Left lung (tissue), 10 donors: ENCODE data around the gene VPS45. TPM values are rescaled to one million over a fixed set of nuclear protein-coding genes. Genes with fewer than 3 reads are reported as not detected.

Source experiments
- ATAC-seq: fragments of 200-7000 bp; cut with Tn5 transposase; one replicate; pipeline ENCODE4 v1.9.1; 2020; ENCODE audit warnings: moderate library complexity
- DNase-seq, 4 donors: peaks; one replicate each; pipeline ENCODE4 v3.0.0-alpha.2; 2013 to 2020
- H3K27ac ChIP-seq, 2 donors: fragments of 200-600 bp; sonication (generic) in 1 of 2; one replicate each; pipeline versions ENCODE4 v1.5.0 to v1.8.0; 2020 to 2021
- H3K27me3 ChIP-seq, 2 donors: fragments of 200-600 bp; sonication (generic) in 1 of 2; one replicate each; pipeline versions ENCODE4 v1.5.0 to v1.8.0; 2020 to 2021
- H3K36me3 ChIP-seq, 2 donors: fragments of 200-600 bp; sonication (generic) in 1 of 2; one replicate each; pipeline versions ENCODE4 v1.5.0 to v1.8.0; 2020 to 2021
- H3K4me1 ChIP-seq, 2 donors: fragments of 200-600 bp; one replicate each; pipeline ENCODE4 v1.8.0; 2021
- H3K4me3 ChIP-seq, 2 donors: fragments of 200-600 bp; sonication (generic) in 1 of 2; one replicate each; pipeline versions ENCODE4 v1.5.0 to v1.8.0; 2020 to 2021; ENCODE audit warnings: mild to moderate bottlenecking in 1 of 2
- H3K9me3 ChIP-seq, 2 donors: fragments of 200-600 bp; sonication (generic) in 1 of 2; one replicate each; pipeline versions ENCODE4 v1.5.0 to v1.8.0; 2020 to 2021
- CTCF ChIP-seq, 2 donors: fragments of 200-600 bp; sonication (generic) in 1 of 2; IDR thresholded peaks; one replicate each; pipeline versions ENCODE4 v1.5.0 to v1.8.0; 2021; ENCODE audit warnings: antibody characterized with exemption in 2 of 2
- intact Hi-C, 2 donors: fragments of 100-400 bp; cut with DNase I; formaldehyde crosslinking; loops; one replicate each; pipeline versions ENCODE4 v1.11.2 to v1.14.2; 2022
- polyA plus RNA-seq, 6 donors: library from polyadenylated mRNA; unstranded; fragments of 120-200 nt; gene quantifications; one replicate each; pipeline ENCODE4 v1.2.1, GENCODE V29; 2013; ENCODE audit not compliant: insufficient read length in 6 of 6
- total RNA-seq, 2 donors: library from RNA; stranded (reverse); fragmentation: NEBNext Ultra II Directional; extraction: Animal tissue kit (Norgen Biotek cat#: 25700); gene quantifications; one replicate each; pipeline ENCODE4 v1.2.1, GENCODE V29; 2021
- donor health status: DM: no; HTN: yes; CAD: no.
- donor health status: DM: no; HTN: no; CAD: no.

VPS45 gene
- total and polyA plus RNA-seq, 8 donors = 36.7 to 81.2 (median 68.3) TPM

- no peaks in the 10 kb centered on the region for H3K9me3 ChIP-seq
- H3K27ac ChIP-seq = no peak overlapping the region
- no peaks in the 10 kb centered on the region for H3K36me3 ChIP-seq
- no peaks in the 10 kb centered on the region for H3K4me1 ChIP-seq
- ATAC-seq (no peak), DNase-seq (no peak)
- no peak overlapping the region for H3K4me3 ChIP-seq
- H3K27me3 ChIP-seq = no peaks in the 10 kb centered on the region
- no peak for TF ChIP-seq CTCF (IDR thresholded peaks at IDR 0.05)
- intact Hi-C loops = no loop called here
Observed at GRCh38 chr1:150194381-150195031, 126.9 kb downstream of the VPS45 start.

Other genes starting within 250 kb of the VPS45 start
- gene BOLA1, start 168.2 kb upstream of the VPS45 start, total RNA-seq = 10 to 100 TPM; 11.4 to 13.1 TPM
- 10 to 100 TPM; 13.8 to 20.1 (median 15.9) TPM for gene BOLA1, start 168.2 kb upstream of the VPS45 start, polyA plus RNA-seq
- 1 to 10 TPM; 3.3 to 3.4 TPM for gene SV2A, start 149.9 kb upstream of the VPS45 start, total RNA-seq
- gene SV2A, start 149.9 kb upstream of the VPS45 start, polyA plus RNA-seq = 1 to 10 TPM; 6.0 to 7.9 (median 6.6) TPM
- 10 to 100 TPM; 39.4 to 54.0 TPM for gene SF3B4, start 140.0 kb upstream of the VPS45 start, total RNA-seq
- 10 to 100 TPM; 55.2 to 78.8 (median 70.3) TPM for gene SF3B4, start 140.0 kb upstream of the VPS45 start, polyA plus RNA-seq
- 10 to 100 TPM; 12.7 to 18.0 TPM for gene MTMR11, start 130.9 kb upstream of the VPS45 start, total RNA-seq
- gene MTMR11, start 130.9 kb upstream of the VPS45 start, polyA plus RNA-seq = 10 to 100 TPM; 24.6 to 34.2 (median 26.4) TPM
- 10 to 100 TPM; 20.9 to 31.7 TPM for gene OTUD7B, start 57.0 kb upstream of the VPS45 start, total RNA-seq
- 10 to 100 TPM; 18.9 to 21.3 (median 20.3) TPM for gene OTUD7B, start 57.0 kb upstream of the VPS45 start, polyA plus RNA-seq
- 10 to 100 TPM; 35.3 to 51.2 TPM for gene PLEKHO1, start 82.1 kb downstream of the VPS45 start, total RNA-seq
- gene PLEKHO1, start 82.1 kb downstream of the VPS45 start, polyA plus RNA-seq = 10 to 100 TPM; 44.1 to 55.1 (median 48.3) TPM
- 10 to 100 TPM; 27.3 to 31.4 TPM for gene ANP32E, start 168.3 kb downstream of the VPS45 start, total RNA-seq
- gene ANP32E, start 168.3 kb downstream of the VPS45 start, polyA plus RNA-seq = 100 to 1,000 TPM in 2 of 6 donors, 10 to 100 TPM in 4; 72.4 to 112 (median 88.7) TPM
- under 1 TPM; 0.18 to 0.44 TPM for gene CA14, start 190.0 kb downstream of the VPS45 start, total RNA-seq
- gene CA14, start 190.0 kb downstream of the VPS45 start, polyA plus RNA-seq = 1 to 10 TPM; 4.4 to 5.7 (median 4.6) TPM
- 100 to 1,000 TPM; 127 to 143 TPM for gene APH1A, start 201.2 kb downstream of the VPS45 start, total RNA-seq
- gene APH1A, start 201.2 kb downstream of the VPS45 start, polyA plus RNA-seq = 100 to 1,000 TPM; 173 to 206 (median 184) TPM
- 10 to 100 TPM; 10.8 to 21.3 TPM for gene C1orf54, start 205.0 kb downstream of the VPS45 start, total RNA-seq
- 10 to 100 TPM; 58.9 to 83.9 (median 72.5) TPM for gene C1orf54, start 205.0 kb downstream of the VPS45 start, polyA plus RNA-seq
- gene CIART, start 214.8 kb downstream of the VPS45 start, total RNA-seq = 1 to 10 TPM; 3.4 to 3.9 TPM
- gene CIART, start 214.8 kb downstream of the VPS45 start, polyA plus RNA-seq = 10 to 100 TPM in 2 of 6 donors, 1 to 10 TPM in 4; 7.1 to 13.2 (median 8.7) TPM
- gene MRPS21, start 226.1 kb downstream of the VPS45 start, total RNA-seq = 10 to 100 TPM; 44.2 to 47.9 TPM
- gene MRPS21, start 226.1 kb downstream of the VPS45 start, polyA plus RNA-seq = 10 to 100 TPM; 54.0 to 66.2 (median 58.6) TPM